ENCODE data around the gene COPZ2. TPM values are rescaled to one million over a fixed set of nuclear protein-coding genes. Genes with fewer than 3 reads are reported as not detected.

Gene COPZ2
- total RNA-seq, 1 donor from 2014 or later, result 43.1 TPM

- DNase-seq, result no peak
Observed at GRCh38 chr17:47982645-47983390, 54.8 kb downstream of the COPZ2 start.

- no peak for DNase-seq
Observed at GRCh38 chr17:47982091-47982617, 55.4 kb downstream of the COPZ2 start.

- no peak for DNase-seq
Observed at GRCh38 chr17:47981462-47981861, 56.1 kb downstream of the COPZ2 start.

- DNase-seq, result no peak
Observed at GRCh38 chr17:47980541-47980940, 57.1 kb downstream of the COPZ2 start.

GRCh38 chr17:47978324-47978723 is 59.3 kb downstream of the COPZ2 start:
- no peak for DNase-seq

Small RNA genes within 50 kb of the gene (small RNA-seq; reads per million reads assigned to genes)
- gene AC004477.2 (ENCODE audit: low replicate concordance), result not detected
- 243 reads per million, percentile 97 among the genes with 10 or more reads in this experiment for gene MIR152 (ENCODE audit: low replicate concordance)

Other genes starting within 250 kb of the COPZ2 start
- 3.7 TPM for gene OSBPL7, start 216.0 kb downstream of the COPZ2 start, total RNA-seq
- 10.0 TPM for gene MRPL10, start 206.3 kb downstream of the COPZ2 start, total RNA-seq
- gene LRRC46, start 206.1 kb downstream of the COPZ2 start, total RNA-seq, result 0.10 TPM
- 40.1 TPM for gene SCRN2, start 196.5 kb downstream of the COPZ2 start, total RNA-seq
- gene SP6, start 186.6 kb downstream of the COPZ2 start, total RNA-seq, result 10.2 TPM
- gene SP2, start 141.6 kb downstream of the COPZ2 start, total RNA-seq, result 2.1 TPM
- 8.1 TPM for gene PNPO, start 96.2 kb downstream of the COPZ2 start, total RNA-seq
- gene PRR15L, start 79.9 kb downstream of the COPZ2 start, total RNA-seq, result 1.7 TPM
- gene CDK5RAP3, start 66.7 kb downstream of the COPZ2 start, total RNA-seq, result 126 TPM
- gene NFE2L1, start 10.6 kb upstream of the COPZ2 start, total RNA-seq, result 59.0 TPM
- gene CBX1, start 63.7 kb upstream of the COPZ2 start, total RNA-seq, result 44.2 TPM
- gene SNX11, start 70.0 kb upstream of the COPZ2 start, total RNA-seq, result 9.0 TPM